Lung (tissue), 12 donors: Measurements from ENCODE around the gene PTPRN2. TPM values are rescaled to one million over a fixed set of nuclear protein-coding genes. Genes with fewer than 3 reads are reported as not detected.
"Not testable (repeated sequence)": the region's sequence is repeated elsewhere in the genome, so short reads cannot be mapped to it uniquely, and the experiment has no call there.

Experiments used
- ATAC-seq: fragments of 200-7000 bp; cut with Tn5 transposase; one replicate; pipeline ENCODE4 v1.9.1; 2020; ENCODE audit warnings: moderate number of reproducible peaks; ENCODE audit not compliant: insufficient read depth, low FRiP score
- DNase-seq, 3 donors: peaks; one replicate each; pipeline ENCODE4 v3.0.0-alpha.2; 2013 to 2017
- H3K27ac ChIP-seq, 2 donors: one replicate each; pipeline ENCODE4 v1.5.1; 2013; ENCODE audit warnings: mild to moderate bottlenecking in 2 of 2, moderate library complexity in 2 of 2, control low read depth in 1 of 2, inconsistent platforms in 1 of 2, low read depth in 1 of 2, low read length in 1 of 2
- H3K27me3 ChIP-seq, 3 donors: one replicate each; pipeline ENCODE4 v1.5.1; 2013; ENCODE audit warnings: low read length in 2 of 3; ENCODE audit not compliant: control insufficient read depth in 3 of 3, insufficient read depth in 3 of 3
- H3K36me3 ChIP-seq, 4 donors: one replicate each; pipeline ENCODE4 v1.5.1; 2013; ENCODE audit warnings: low read length in 4 of 4, mild to moderate bottlenecking in 1 of 4, moderate library complexity in 1 of 4; ENCODE audit not compliant: control insufficient read depth in 4 of 4, insufficient read depth in 4 of 4
- H3K4me1 ChIP-seq, 5 donors: one replicate each; pipeline ENCODE4 v1.5.1; 2013; ENCODE audit warnings: low read length in 5 of 5, mild to moderate bottlenecking in 2 of 5, moderate library complexity in 1 of 5; ENCODE audit not compliant: control insufficient read depth in 5 of 5, insufficient read depth in 5 of 5
- H3K4me3 ChIP-seq: one replicate; pipeline ENCODE4 v1.5.1; 2013; ENCODE audit warnings: mild to moderate bottlenecking, control low read depth, moderate library complexity
- H3K9ac ChIP-seq, 2 donors: one replicate each; pipeline ENCODE4 v1.5.1; 2013; ENCODE audit warnings: low read length in 2 of 2, control low read depth in 1 of 2; ENCODE audit not compliant: insufficient read depth in 1 of 2
- H3K9me3 ChIP-seq, 4 donors: one replicate each; pipeline ENCODE4 v1.5.1; 2013; ENCODE audit warnings: low read length in 3 of 4, mild to moderate bottlenecking in 1 of 4, moderate library complexity in 1 of 4; ENCODE audit not compliant: control insufficient read depth in 4 of 4, insufficient read depth in 3 of 4
- CTCF ChIP-seq: IDR thresholded peaks from 2 replicates; pipeline ENCODE4 v1.5.1; 2012; ENCODE audit warnings: mild to moderate bottlenecking; ENCODE audit errors: control extremely low read depth, extremely low read depth
- WGBS, 2 donors: extraction: QIAGEN DNeasy Blood & Tissue Kit; methylation state at CpG; one replicate each; pipeline ENCODE4 v1.1.7; 2013; 5-methylcytosine and 5-hydroxymethylcytosine counted together
- polyA plus RNA-seq, 2 donors: library from polyadenylated mRNA; stranded (reverse); fragments of 200-250 nt; gene quantifications; one replicate each; pipeline ENCODE4 v1.2.1, GENCODE V29; 2013
- total RNA-seq, 2 donors: library from RNA; depleted of rRNA in 1 of 2; stranded (reverse); fragments of >200 nt in 1 of 2; gene quantifications; one replicate each; pipeline ENCODE4 v1.2.1, GENCODE V29; 2014 to 2021
- donor health status: control.
- donor health status: control.
- donor health status: Bipolar disorder and iron deficiency.
- donor health status: healthy.
- donor health status: DM: yes; HTN: yes; CAD: no.

The PTPRN2 gene
- total and polyA plus RNA-seq, 4 donors = 2.1 to 7.4 (median 4.4) TPM

GRCh38 chr7:157702311-157703023 lies 885.2 kb downstream of the PTPRN2 start:
- no peak overlapping the region for H3K27ac ChIP-seq
- WGBS, 2 donors = 80 to 86% methylated on average over 21 of the region's 21 CpGs
- peaks cover 0 to 5% (median 0%) of the 10 kb centered on the region in 4 donors for H3K9me3 ChIP-seq
- H3K36me3 ChIP-seq = no peaks in the 10 kb centered on the region
- no peak overlapping the region for H3K9ac ChIP-seq
- TF ChIP-seq CTCF = no peak
- no peak for ATAC-seq
- DNase-seq = no peak
- no peak overlapping the region for H3K4me3 ChIP-seq
- no peaks in the 10 kb centered on the region for H3K4me1 ChIP-seq
- H3K27me3 ChIP-seq = peaks cover 4 to 53% (median 41%) of the 10 kb centered on the region in 3 donors

- peaks cover 4 to 44% (median 38%) of the 10 kb centered on the region in 3 donors for H3K27me3 ChIP-seq
- 79 to 85% methylated on average over 34 of the region's 34 CpGs for whole genome bisulfite sequencing, 2 donors
- not testable (repeated sequence) for H3K27ac ChIP-seq, H3K4me1 ChIP-seq, H3K4me3 ChIP-seq, DNase-seq, H3K36me3 ChIP-seq, H3K9ac ChIP-seq, H3K9me3 ChIP-seq, ATAC-seq
These were observed 886.0 kb downstream of the PTPRN2 start for GRCh38 chr7:157701395-157702180.

DNA sequence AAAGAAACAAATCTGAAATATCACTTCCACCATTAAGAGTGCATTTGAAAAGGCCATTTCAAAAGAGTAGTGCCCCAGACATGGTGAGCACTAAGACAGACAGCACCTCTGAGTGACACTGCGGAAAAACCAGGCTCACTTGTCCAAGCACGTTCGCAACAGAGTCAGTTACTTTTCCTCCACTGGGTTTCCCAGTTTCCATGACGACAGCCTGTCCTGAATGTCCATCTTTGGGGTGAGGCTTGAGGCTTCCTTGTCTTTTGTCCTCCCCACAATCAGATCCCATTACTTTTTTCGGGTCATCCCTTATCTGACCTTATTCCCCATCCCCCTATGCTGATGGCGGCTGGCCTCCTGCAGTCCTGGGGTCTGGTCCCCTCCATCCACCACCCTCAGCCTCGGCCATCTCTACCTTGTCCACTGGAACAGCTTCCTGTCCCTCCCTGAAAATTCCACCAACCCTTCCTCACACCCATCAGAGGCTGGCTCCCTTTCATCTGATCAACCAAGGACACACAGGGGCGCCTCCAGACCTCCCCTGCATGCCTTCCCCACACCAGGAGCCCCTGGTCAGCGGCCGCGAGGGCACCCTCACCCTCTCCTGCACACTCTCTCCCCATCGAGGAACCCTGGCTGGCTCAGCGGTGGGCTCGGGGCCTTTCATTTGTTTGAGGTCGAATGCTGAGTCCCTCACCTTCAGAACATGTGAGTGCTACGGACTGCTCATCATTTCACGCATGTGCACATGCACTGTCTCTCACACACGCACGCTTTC lies 887.2 kb downstream of the PTPRN2 start:
- no peaks in the 10 kb centered on the region for H3K4me1 ChIP-seq
- ATAC-seq (no peak), DNase-seq (no peak)
- peaks cover 4 to 42% (median 41%) of the 10 kb centered on the region in 3 donors for H3K27me3 ChIP-seq
- no peaks in the 10 kb centered on the region for H3K36me3 ChIP-seq
- 77 to 86% methylated on average over 19 of the region's 19 CpGs for WGBS, 2 donors
- no peak overlapping the region for H3K4me3 ChIP-seq
- TF ChIP-seq CTCF = no peak
- H3K9ac ChIP-seq = no peak overlapping the region
- peaks cover 0 to 13% (median 0%) of the 10 kb centered on the region in 4 donors for H3K9me3 ChIP-seq
- H3K27ac ChIP-seq = no peak overlapping the region
